Endothelial cell of hepatic sinusoid (primary cell): ENCODE results near the gene PHTF1.

Source experiments
- in situ Hi-C: cut with HindIII; loops from 2 replicates; pipeline ENCODE4 v1.10.0; 2017; ENCODE audit warnings: low sequenced_read_pairs

Gene PHTF1

DNA sequence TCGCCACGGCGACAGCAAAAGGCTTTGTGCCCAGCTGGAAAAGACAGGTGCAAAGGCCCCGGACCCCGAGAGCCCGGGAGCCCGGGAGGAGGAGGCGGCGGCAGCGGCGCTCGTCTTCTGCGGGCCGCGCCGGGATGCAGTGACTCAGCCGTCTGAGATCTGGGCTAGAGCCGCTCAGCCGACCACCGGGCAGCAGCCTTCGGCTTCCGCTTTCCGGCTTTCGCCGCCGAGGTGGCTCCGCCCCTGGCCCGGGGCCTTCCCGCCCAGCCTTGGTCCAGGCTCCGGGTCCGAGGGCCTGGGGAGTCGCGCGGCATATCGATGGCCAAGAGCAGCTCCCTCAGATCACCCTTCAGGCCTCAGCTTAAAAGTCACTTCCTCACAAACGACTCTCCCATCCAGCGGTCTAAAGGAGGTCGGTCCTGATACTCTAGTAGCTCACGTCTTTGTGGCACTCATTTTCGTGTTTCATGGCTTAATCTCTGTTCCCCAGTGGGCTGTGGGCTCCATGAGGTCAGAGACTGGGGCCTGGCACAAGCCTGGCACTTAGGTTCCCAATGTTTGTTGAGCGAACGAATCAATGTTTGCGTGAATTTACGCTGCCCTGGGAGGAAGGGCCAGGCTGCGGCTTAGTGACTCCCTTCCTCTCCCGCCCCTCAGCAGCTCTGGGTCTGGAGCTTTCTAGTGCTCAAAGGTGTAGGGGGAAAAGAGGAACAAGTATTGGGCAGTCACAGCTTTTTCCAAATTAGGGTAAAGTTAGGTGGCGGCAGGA is at the start of gene PHTF1:
TSS of gene PHTF1 (minus strand) at position 154 of the 769 bp plus-strand sequence. CDS start 783 bp downstream, outside the sequence.
- in situ Hi-C loops, result no loop called here

DNA sequence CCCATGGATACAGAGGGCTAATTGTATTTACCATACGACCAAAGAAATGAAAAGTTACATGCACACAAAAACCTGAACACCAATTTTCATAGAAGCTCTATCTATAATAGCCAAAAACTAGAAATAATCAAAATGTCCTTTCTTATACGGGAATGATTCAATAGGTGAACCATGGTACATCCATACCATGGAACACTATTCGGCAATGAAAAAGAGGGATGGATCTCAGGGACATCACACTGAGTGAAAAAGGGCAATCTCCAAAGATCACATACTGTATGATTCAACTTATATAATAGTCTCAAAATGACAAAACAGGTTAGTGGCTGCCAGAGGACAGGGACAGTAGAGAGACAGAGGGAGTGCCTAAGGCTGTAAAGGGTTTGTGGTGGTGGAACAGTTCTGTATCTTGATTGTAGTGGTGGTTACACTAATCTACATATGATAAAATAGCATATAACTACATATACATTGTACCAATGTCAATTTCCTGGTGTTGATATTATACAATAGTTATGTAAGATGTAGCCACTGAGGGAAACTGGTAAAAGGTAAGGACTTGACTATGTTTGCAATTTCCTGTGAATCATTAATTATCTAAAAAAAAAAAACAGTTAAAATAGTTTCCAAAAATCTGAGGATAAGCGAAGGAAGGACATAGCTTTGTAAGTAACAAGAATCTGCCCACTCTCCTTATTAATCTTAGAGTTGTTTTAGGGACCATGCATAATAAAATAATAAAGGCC is 49.3 kb upstream of the PHTF1 start:
- in situ Hi-C loops, result no loop called here

DNA sequence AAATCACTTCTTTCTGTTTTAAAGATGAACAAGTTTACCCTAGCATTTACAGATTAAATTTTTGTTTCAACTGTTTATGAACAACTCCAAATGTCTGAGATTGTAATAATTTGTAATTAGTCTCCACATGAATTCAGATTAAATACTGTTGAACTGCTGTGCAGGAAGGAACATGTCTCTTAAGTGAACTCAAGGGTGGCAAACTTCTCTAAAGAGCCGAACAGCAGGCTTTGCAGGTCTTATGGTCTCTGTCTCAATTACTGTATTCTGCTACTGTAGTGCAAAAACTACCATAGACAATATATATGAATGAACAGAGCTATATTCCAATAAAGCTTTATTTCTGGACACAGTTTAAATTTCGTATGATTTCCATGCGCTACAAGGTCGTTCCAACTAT is 46.4 kb upstream of the PHTF1 start:
- in situ Hi-C loops, result no loop called here

DNA sequence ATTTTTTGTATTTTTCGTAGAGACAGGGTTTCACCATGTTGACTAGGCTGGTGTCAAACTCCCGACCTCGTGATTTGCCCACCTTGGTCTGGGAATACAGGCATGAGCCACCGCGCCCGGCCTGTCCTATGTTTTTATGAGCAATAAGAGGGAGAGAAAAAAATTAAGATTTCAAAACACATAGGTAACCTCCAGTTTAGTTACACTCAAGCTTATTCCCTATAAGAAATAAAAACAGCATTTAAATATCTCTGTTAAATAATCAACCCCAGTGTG is 45.9 kb upstream of the PHTF1 start:
- in situ Hi-C loops, result no loop called here

DNA sequence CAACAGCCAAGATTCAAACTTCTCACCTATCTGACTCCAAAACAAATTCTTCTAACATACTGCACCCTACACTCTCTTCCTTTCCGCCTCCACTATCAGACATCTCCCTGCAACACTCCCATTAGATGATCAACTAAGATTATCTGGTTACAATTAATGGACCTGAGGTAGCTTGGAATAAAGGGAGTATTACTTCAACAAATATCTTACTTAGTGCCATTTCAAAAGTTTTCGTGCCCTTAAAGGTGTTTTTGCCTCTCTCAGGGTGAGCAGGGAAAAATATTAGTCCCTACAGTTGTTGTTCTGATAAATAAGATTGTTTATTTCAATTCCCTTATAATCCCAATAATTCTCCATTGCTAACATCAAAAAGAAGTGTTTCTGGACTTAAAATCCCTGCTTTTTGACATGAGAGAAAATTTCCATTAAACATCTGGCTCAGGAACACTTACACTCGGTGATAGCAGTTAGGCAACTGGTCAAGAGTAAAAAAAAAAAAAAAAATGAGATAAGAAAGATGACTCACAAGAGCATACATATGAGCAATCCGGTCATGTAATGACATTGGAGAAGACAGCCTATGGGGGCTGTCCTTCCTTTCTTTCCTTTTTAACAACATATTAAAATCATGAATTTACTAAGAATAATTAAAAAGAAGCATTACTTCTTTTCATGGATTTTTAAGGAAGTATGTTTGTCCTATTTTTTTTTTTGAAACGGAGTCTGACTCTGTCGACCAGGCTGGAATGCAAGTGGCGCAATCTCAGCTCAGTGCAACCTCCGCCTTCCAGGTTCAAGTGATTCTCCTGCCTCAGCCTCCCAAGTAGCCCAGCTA is 45.4 kb upstream of the PHTF1 start:
- in situ Hi-C loops, result no loop called here

DNA sequence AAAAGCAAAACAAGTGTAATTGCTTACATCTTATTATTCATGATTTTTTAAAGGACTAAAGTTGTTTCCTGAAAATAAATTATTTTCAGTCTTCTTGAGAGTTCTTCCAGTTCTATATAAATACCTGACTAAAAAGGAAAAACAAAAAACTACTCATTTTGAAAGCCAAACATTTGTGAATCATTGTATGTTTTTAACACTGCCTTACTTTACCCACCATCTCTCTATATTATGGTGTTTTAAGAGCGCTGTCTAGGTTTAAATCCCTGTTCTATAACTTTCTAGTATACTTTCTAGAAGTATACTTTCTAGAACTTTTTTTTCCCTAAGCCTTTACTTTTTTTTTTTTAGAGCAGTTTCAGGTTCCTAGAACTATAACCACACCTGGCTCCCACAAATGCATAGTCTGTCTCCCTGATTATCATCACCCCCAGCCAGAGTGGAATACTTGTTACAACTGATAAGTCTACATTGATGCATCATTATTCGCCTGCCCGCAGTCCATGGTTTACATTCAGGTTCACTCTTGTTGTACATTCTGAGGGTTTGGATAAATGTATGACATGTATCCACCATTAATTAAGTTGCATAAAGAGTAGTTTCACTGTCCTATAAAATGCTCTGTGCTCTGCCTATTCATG is 43.2 kb upstream of the PHTF1 start:
- in situ Hi-C loops, result no loop called here

DNA sequence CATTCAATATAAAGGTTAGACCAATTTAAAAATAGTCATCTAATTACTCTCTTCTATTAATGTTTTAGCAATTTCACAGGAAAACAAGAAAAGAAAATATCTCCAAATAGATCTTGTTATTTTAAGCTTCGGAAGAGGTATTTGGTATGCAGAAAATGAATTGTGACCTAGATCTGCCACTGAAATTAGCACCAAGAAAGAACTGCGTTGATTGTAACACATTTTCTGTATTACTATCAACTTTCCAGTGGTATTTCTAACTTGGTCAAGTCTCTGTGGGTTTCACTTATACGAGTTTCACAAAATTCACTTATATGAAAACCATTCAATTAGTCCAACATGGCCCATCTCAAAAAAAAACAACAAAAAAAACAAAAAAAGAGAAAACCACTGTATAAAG is 41.2 kb upstream of the PHTF1 start:
- in situ Hi-C loops, result no loop called here

DNA sequence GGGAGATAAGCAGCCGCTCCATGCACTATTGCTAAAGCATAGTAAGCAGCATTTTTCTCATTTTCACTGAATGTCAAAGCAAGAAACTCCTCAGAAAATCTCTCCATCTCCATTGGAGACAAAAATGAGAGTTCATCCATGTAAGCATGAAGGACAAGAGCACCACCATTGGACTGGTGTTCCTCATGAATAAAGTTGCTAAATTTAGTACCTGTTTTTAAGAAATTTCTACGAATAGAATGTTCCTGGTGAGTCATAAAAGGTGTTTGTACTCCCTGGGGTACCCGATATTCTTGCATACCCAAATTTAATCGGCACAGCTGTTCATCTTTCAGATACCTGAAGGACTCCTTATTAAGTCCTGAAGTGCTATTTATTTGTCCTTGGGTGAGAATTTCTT is 38.2 kb upstream of the PHTF1 start:
- in situ Hi-C loops, result loop anchor here (5.0 kb wide), 1 partner anchor 70 kb away; no protein-coding TSS in a partner anchor

DNA sequence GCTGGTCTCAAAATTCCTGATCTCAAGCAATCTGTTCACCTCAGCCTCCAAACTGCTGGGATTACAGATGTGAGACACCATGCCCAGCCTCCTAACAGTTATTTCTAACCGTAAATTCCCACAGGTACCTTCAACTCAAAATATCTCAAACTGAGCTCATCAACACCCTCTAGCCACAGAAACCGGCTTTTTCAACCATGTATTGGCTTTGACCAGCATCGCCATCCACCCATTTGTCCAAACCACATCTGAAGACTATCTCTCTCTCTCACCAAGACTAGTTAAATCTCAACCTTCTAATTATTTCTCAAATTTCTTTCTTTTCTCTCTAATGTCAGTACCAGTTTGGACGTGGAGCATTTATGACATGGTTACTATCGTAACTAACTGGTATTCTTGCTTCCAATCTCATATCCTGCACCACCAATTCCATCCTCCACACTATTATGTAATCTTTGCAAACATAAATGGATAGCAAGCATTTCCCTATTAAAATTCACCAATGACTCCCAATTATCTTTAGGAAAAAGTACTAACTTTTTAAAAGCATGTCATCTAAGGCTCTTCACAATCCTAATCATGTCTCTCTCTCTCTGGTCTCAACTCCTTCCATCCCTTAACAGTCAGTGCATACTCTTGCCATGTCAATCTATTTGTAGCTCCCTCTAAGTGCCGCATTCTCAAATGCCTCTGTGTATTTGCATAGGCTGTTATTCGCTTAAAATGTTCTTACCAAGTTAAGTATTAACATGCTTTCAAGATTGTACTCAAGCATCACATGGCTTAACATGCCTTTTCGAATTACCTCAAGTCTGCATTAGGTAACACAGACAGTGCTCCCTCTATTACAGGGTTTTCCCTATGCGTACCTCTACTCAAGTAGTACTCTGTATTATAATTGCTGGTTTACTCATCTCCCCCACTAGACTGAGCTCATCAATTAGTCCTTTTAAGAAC is 34.9 kb upstream of the PHTF1 start:
- in situ Hi-C loops, result no loop called here

DNA sequence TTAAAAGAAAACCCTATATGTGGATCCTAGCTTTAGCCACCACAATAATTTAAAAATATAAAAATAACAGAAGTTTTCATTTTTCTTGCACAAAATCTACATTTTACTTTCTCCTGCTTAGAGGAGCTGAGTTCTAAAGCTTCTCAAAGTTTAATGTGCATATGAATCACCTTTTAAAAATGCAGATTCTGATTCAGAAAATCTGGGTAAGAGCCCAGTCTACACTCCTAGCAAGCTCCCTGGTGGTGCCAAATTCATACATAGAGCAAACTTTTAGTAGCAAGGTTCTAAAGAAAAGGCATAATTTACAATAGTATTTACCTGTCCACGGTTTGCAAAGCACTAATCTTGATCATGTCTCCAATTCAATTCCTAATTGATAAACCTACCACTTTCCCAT is 33.7 kb upstream of the PHTF1 start:
- in situ Hi-C loops, result no loop called here

DNA sequence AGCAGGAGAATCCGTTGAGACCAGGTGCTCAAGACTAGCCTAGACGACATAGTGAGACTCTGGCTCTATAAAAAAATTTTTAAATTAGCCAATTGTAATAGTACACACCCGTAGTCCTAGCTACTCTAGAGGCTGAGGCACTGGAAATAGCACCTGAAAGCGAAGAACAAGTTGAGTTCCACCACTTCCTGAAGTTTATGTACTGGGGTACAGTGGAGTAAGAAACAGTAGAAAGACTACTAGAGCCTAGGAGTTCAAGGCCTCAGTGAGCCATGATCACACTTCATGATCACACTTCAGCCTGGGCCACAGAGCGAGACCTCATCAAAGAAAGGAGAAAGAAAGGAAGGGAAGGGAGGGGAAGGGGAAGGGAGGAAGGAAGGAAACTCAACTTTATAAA is 33.2 kb upstream of the PHTF1 start:
- in situ Hi-C loops, result no loop called here

DNA sequence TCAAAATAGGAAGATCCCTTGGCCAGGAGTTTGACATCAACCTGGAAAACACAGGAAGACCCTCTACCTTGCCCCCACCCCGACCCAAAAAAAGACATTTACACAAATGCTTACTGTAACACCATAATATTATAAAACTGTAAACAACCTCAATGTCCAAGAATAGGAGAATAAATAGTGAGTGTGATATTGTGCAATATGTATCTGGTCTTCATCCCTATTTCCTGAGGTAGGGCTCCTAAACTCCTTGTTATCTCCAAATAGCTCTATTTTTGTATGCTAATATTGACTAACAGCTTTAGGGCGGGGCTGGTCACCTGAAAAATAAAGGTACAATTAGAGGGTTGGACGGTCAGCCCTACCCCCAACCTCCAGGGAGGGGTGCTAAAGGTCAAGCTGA is 29.5 kb upstream of the PHTF1 start:
- in situ Hi-C loops, result no loop called here

DNA sequence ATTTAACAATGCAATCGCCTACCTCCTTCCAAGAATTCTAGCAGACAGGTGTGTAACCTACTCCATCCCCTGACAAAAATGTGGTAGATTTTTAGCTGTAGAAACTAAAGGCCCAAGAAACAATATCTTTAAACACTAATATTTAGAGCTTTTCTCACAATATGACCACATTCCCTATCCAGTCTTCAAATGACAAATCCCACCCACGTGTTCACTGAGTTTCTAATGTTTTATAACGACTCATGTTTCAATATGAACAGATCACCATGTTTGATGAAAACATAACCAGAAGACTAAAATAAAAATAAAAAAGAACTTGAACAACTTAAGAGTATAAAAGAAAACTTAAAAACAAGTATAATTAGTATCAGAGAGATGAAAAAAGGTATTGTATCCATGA is 28.4 kb upstream of the PHTF1 start:
- in situ Hi-C loops, result no loop called here

DNA sequence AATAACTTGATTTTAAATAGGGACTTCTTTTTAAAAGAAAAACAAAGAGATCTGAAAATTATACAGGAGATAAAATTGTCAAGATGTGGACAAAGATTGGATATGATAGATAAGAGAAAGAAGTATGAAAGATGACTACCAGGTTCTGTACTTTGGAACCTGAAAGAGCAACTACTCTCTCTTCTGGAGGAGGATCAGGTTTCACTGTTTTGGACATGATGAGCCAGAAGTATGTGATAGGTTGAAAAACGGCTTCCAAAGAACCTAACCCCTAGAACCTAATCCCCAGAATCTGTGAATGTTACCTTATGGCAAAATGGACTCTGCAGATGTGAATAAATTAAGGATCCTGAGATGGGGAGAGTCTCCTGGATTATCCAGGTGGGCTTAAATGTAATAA is 26.8 kb upstream of the PHTF1 start:
- in situ Hi-C loops, result no loop called here

DNA sequence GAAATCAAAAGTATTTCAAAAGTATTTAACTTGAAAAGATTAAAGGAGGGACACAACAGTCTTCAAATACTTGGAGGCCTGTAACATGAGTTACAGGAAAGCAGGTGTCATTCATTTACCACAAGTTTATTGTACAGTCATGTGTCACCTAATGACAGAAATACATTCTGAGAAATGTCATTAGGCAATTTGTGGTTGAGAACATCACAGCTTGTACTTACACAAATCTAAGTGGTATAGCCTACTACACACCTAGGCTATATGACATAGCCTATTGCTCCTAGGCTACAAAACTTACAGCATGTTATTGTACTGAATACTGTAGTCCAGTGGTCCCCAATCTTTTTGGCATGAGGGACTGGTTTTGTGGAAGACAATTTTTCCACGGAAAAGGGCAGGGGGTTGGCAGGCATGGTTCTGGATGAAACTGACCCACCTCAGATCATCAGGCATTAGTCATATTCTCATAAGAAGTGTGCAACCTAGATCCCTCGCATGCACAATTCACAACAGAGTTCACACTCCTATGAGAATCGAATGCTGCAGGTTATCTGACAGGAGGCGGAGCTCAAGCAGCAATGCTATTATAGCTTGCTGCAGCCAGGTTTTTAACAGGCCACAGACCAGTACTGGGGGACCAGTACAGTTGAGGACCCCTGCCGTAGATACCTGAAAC is 25.0 kb upstream of the PHTF1 start:
- in situ Hi-C loops, result no loop called here

DNA sequence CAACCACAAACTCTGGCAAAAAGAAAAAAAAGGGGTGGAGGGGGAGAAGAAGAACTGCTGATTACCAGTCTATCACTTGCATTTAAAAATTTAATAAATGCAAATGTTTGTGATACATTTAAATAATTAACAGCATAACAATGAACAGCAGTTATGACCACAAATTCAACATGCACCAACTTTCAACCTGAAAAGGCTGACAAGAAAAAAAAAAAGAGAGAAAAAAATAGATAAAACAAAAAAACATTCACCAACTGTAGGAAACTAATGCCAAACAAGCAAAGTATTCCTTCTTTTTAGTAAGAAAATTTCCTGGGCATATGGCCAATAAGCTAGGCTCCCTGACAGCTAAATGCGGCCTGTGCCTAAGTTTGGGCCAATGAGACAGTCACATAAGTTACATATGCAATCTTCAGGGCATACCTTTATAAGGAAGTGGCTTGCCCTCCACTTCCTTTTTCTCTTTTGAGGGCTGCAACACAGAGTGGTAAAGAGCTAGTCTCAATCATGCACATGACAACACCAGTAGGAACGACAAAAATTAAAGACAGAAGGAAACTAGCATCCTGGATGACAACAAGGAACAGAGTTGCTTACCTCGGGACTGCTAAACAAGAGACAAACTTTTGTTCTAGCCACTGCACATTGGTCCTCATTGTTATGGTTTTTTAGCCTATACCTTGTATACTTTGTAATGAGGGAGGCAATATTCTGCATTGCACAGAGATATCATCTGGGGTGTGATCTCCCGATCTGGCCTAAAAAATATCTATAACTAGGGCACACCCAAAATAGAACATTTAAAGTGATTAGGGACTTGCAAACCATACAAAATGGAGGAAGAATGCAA is 24.2 kb upstream of the PHTF1 start:
- in situ Hi-C loops, result no loop called here

DNA sequence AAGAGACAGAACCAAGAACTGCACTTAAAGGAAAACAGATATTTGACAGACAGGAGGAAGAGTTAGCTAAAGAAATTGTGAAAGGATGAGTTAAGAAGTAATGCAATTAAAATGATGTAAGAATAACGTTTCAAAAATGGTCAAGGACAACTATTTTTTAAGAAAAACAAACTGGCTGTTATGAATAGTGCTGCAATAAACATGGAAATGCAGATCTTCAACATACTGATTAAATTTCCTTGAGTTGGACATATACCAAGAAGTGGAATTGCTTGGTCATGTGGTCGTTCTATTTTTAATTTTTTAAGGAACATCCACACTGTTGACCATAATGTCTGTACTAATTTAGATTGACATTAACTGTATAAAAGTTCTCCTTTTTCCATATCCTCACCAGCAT is 23.1 kb upstream of the PHTF1 start:
- in situ Hi-C loops, result no loop called here

DNA sequence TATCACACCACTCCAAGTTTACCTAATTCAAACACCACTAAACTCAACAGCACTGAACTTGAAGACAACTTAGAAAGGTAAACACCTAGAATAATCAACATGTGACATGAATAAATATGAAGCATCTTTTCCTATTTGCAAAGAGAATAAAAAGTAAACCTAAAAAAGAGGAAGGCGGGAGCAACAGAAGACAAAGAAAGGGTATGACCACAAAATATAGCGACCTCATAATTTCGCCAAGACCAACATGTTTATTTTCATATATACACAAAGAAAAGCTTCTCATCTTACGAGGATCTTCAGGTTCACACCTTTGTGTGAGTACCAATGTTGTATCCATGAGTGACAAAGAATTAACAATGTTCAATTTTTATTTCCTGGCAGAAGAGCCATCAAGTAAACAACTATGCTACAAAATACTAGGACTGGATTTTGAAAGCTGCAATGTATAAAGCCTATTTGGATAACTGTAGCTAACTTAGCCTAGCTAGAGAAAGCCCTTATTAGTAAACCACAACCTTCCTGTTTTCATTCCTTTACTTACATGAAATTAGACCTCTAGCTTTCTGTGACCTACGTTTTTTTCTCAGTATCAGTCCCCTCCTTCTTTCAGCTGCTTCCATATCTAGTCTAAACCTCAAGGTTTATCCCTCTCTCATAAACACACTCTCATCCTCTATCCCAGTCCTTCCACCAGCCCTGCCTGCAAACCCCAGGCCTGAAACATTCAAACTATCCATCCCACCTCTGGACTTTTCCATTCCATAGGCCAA is 21.3 kb upstream of the PHTF1 start:
- in situ Hi-C loops, result no loop called here
